ES-I3 (cell line): ENCODE measurements around the gene CCDC187.

Experiments used
- H3K36me3 ChIP-seq: 2 replicates; pipeline ENCODE4 v1.6.1; 2013; ENCODE audit warnings: mild to moderate bottlenecking, low read length, control low read depth, moderate library complexity; ENCODE audit not compliant: insufficient read depth
- H3K4me1 ChIP-seq: 2 replicates; pipeline ENCODE4 v1.6.1; 2013; ENCODE audit warnings: mild to moderate bottlenecking, control low read depth, low read length; ENCODE audit not compliant: insufficient read depth
- H3K9ac ChIP-seq: 2 replicates; pipeline ENCODE4 v1.6.1; 2013; ENCODE audit warnings: low read depth, mild to moderate bottlenecking, low read length, moderate library complexity
- H3K9me3 ChIP-seq: 2 replicates; pipeline ENCODE4 v1.6.1; 2013; ENCODE audit warnings: mild to moderate bottlenecking, low read length, moderate library complexity; ENCODE audit not compliant: control insufficient read depth, insufficient read depth

The CCDC187 gene

DNA sequence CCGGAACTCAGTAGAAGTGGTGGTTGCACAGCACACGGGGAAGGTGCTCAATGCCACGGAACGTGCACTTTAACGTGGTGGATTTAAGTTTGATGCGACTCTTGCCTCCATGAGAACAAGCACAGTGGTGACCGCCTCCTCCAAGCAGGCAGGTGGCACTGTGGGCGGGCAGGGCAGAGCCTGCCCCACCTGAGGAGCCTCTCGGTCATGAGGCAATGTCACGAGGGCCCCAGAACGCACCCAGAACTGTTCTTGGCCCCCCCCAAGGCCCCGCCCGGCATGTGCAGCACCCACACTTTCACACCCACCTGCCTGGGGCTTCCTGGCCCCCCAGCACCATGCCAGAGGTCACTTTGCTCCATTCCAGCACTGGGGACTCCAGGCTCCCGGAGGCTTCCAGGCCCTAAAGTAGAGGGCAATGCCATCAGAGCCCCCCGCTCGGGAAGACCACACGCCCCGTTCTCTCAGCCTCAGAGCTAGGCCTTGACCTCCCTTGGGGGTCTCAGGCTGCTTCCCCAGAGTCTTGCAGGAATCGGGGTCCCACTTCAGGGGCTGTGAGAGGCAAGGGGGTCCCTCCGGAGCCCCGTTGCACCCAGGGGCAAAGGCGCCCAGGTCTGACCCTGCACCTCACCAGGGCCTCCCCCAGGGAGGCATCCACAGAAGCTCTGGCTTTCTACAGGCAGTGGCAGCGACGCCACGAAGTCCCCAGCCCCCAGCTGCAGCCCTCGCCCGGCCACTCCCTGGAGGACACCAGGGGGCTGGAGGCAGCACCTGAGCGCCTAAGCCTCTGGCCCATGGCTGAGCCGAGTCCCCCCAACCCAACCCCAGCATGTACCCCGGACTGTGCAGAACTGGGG lies 14.0 kb downstream of the CCDC187 start:
- Histone ChIP-seq H3K9ac (no peak overlapping the region), H3K9me3 (no peaks in the 10 kb centered on the region), H3K4me1 (no peaks in the 10 kb centered on the region), H3K36me3 (no peaks in the 10 kb centered on the region)

DNA sequence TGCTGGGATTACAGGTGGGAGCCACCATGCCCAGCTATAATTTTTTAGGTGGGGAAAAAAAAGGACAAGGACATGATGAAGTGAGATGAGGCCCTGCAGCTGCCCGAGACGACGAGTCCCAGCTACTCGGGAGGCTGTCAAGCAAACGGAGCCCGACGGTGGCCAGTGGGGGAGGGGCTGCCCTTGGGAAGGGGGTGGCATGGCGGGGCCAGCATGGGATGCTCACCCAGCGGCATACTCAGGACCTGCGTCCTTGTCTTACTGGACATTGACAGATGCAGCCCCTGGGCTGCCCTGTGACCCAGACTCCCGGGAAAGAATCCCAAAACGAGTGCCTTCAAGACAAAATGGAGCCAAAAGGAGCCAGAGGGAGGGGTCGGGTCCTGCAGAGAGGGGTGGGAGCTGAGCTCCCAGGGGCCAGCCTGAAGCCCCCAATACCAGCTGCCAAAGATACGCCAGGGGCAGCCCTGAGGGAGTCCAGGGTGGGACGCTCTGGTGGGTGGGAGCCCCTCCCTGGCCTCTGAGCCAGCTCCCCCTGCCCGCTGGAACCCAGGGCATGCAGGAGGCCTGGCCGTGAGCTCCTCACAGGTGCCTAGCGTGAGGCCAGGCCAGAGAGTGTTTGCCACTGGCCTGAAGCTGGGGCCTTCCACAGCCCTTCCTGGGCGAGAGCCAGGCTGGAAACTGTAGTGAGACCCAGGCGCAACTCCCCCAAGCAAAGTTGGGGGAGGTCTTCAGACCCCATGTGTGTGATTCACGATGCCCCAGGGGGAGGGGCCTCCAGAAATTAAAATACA lies 15.7 kb downstream of the CCDC187 start:
- no peak overlapping the region for H3K9ac ChIP-seq
- no peaks in the 10 kb centered on the region for H3K36me3 ChIP-seq
- no peaks in the 10 kb centered on the region; the same call in 1 of the 2 replicates for H3K4me1 ChIP-seq
- no peaks in the 10 kb centered on the region for H3K9me3 ChIP-seq

GRCh38 chr9:136286987-136287379 lies 16.9 kb downstream of the CCDC187 start:
- no peak overlapping the region for H3K9ac ChIP-seq
- no peaks in the 10 kb centered on the region for H3K36me3 ChIP-seq
- H3K9me3 ChIP-seq, result no peaks in the 10 kb centered on the region
- no peaks in the 10 kb centered on the region; the same call in 1 of the 2 replicates for H3K4me1 ChIP-seq

DNA sequence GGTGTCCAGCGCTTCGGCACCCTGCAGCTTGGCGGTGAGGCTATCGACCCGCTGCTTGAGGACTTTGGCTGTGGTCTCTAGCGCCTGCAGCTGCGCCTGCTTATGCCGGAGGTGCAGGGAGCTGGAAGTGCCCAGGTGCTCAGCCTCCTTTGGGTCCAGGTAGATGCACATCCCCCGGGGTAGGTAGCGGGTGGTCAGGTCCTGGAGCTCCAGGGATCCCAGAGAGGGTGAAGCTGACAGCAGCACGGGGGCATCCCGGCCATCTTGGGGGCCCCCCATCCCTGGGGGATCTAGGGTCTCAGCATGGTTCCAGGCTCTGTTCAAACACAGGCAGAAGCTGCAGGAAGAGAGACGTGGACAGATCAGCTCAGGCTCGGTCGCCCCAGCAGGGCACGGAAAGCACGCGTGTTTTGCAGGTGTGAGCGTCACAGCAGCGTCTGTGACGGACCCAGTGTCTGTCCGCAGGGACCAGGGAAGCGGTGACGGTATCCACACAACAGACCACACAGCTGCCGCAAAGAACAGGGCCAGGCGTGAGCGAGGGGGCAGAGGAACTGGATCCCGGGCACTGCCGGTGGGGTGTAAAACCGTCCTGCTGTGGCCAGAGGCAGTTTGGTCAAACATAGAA lies 17.4 kb downstream of the CCDC187 start:
- Histone ChIP-seq H3K9ac (no peak overlapping the region), H3K4me1 (no peaks in the 10 kb centered on the region; the same call in 1 of the 2 replicates), H3K36me3 (no peaks in the 10 kb centered on the region), H3K9me3 (no peaks in the 10 kb centered on the region)

DNA sequence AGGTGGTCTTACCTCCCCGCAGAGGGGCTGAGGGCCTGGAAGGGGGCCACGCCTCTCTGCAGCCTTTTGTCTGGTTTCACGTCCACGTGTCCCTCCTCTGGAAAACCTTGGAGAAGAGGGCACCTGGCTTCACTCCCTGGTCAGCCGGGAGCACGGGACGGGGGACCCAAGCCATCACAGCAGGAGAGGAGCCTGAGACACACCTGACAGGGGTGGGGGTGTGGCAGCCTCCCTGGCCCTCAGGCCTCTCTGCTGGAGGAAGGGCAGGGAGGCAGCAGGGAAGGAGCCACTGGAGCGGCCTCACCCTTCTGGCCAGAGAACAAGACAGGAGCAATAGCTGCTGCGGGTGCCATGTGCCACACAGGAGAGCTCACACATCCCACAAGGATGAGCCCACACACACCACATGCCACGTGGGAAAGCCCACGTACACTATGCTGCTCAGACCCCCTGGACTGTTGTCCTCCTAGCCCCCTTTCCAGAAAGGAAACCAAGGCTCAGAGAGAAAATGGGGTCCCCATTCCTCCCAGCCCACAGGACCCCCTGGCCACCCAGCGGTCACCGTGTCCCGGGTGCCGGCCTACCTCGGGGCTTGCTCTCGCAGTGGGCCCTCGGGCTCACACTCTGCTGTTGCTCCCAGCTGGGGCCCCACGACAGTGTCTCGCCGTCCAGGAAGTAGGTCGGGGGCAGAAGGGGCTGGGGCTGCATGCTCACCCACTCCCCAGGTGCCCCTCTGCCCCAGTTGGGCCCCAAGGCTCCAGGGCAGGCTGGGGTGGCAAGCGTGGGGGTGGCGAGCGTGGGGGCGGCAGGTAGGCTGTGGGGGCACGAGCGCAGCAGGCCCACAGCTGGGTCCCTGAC lies 18.2 kb downstream of the CCDC187 start:
- H3K4me1 ChIP-seq, result no peaks in the 10 kb centered on the region; the same call in 1 of the 2 replicates
- H3K9ac ChIP-seq, result no peak overlapping the region
- H3K9me3 ChIP-seq, result no peaks in the 10 kb centered on the region

DNA sequence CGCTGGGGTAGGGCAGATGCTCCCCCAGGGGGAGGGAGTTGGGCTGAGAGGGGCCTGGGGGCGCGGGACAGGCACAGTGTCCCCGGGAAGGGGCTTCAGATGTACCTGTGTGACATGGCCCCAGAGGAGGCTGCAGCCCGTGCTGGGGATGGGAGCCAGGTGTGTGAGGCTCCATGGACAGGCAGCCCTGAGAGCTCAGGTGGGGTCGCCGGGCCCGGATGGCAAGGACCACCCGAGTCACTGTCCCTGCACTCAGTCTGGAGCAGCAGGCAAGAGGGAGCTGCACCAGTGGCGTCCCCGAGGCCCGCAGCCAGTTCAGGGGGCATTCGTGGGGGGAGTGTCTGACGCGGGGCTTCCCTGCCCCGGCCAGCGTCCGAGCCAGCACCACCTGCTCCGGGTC lies 18.9 kb downstream of the CCDC187 start:
- Histone ChIP-seq H3K36me3 (no peaks in the 10 kb centered on the region), H3K4me1 (no peaks in the 10 kb centered on the region; the same call in 1 of the 2 replicates), H3K9me3 (no peaks in the 10 kb centered on the region), H3K9ac (no peak overlapping the region)

More for the DNA sequence above, 18.2 kb downstream of the CCDC187 start:
- no peaks in the 10 kb centered on the region for H3K36me3 ChIP-seq

- Histone ChIP-seq H3K36me3 (no peaks in the 10 kb centered on the region), H3K9me3 (no peaks in the 10 kb centered on the region), H3K4me1 (no peaks in the 10 kb centered on the region; the same call in 1 of the 2 replicates), H3K9ac (no peak overlapping the region)
Measured at GRCh38 chr9:136284311-136284710, 19.6 kb downstream of the CCDC187 start.

GRCh38 chr9:136283291-136284235 lies 20.3 kb downstream of the CCDC187 start:
- no peaks in the 10 kb centered on the region for H3K36me3 ChIP-seq
- H3K9ac ChIP-seq, result no peak overlapping the region
- no peaks in the 10 kb centered on the region for H3K9me3 ChIP-seq
- no peaks in the 10 kb centered on the region; the same call in 1 of the 2 replicates for H3K4me1 ChIP-seq

DNA sequence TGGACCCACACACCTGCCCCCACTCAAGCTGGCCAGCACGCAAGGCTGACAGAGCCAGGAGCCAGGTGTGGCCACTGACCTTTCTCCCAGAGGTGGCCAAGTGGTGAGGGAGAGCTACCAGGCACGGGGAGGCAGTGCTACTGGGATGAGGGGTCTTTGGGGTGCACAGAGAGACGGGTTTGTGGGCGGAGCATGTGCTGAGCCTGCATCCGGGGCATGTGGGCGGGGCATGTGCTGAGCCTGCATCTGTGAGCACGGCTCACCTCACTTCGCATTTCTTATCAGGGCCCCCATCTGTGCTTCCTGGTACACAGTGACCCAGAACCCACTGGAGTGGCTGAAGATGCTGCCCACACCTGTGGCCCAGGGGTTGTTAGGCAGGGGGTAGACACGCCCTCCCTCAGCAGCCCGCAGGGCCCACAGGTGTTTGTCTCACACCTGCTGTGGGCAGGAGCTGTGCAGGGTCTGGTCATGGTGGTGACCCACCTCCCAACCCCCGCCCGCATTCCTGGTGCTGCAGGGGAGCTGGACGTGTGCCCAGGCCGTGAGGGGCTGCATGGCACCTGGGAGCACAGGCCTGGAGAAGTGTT lies 21.5 kb downstream of the CCDC187 start:
- H3K4me1 ChIP-seq, result no peaks in the 10 kb centered on the region; the same call in 1 of the 2 replicates
- no peaks in the 10 kb centered on the region for H3K36me3 ChIP-seq
- no peak overlapping the region for H3K9ac ChIP-seq
- H3K9me3 ChIP-seq, result no peaks in the 10 kb centered on the region

DNA sequence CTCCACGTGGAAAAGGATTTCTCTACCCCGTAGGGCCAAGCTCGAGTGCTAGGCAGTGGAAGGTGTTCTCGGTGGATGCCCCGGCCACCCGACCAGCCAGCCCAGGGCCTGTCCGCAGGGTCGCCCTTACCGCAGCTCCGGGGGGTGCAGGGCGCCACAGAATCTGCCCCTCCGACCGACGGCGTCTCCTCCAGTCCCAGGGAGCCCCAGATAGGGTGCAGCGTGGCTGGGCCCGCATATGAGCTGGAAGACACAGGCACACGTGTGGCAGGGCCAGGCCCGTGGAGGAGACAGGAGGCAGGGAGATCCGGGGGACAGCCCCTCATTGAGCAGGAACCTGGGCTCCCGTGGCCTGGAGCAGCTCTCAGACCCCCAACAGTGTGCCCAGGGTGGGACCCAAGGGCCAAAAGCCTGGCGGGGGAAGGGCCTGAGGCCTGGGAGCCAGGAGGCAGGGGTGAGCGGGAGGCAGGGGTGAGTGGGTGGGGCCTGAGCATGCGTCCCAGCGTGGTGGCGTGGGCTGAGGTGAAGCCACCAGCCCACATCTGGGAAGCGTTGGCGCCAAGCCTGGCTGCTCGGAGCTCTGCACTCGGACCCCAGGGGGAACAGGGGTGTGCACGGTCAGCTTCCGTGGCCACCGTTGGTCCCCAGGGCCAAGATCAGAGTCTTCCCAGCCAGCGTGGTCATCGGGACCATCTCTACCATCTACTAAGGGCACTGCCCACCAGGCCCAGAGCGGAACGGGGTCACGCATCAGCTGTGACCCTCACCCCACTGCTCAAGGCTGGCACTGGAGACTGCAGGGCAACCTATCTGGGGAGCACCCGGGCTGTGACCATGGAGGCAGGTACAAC lies 22.2 kb downstream of the CCDC187 start:
- Histone ChIP-seq H3K4me1 (no peaks in the 10 kb centered on the region; the same call in 1 of the 2 replicates), H3K9me3 (no peaks in the 10 kb centered on the region), H3K9ac (no peak overlapping the region), H3K36me3 (no peaks in the 10 kb centered on the region)

GRCh38 chr9:136280535-136281315 lies 23.2 kb downstream of the CCDC187 start:
- Histone ChIP-seq H3K4me1 (peaks cover 3% of the 10 kb centered on the region; the same call in 1 of the 2 replicates), H3K9ac (no peak overlapping the region), H3K9me3 (no peaks in the 10 kb centered on the region), H3K36me3 (no peaks in the 10 kb centered on the region)
